ENCODE results near the gene SESN2. TPM values are rescaled to one million over a fixed set of nuclear protein-coding genes. Genes with fewer than 3 reads are reported as not detected.

Gene SESN2
- total and polyA plus RNA-seq, 10 of the 15 experiments (the other 5 are each of a cell fraction or from before 2014, with no cell fraction given): 1.5 to 40.9 (median 17.8) TPM

DNA sequence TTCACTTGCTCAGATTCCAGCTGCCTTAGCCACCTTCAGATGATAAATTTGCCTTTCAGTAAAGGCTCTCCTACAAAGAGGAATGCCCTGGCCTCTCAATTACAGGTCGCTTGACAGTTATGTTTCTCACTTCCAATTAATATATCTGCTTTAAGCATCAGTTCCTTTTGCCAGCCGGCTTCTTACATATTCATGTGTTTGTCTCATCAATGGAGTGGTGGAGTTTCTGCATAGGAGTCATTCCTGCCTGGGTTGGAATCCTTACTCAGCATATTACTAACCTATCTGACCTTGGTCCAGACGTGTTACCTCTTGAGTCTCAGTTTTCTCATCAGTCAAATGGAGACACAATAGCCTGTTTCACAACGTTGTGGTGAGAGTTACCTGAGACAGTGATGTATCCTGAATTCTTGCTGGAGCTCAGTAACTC, 9.4 kb upstream of the SESN2 start (continued):
- no peak for TF ChIP-seq EP300 (IDR thresholded peaks at IDR 0.05; ENCODE audit: borderline replicate concordance in 1 of 2, control insufficient read depth in 1 of 2, low read depth in 2 of 2, low read length in 2 of 2)

DNA sequence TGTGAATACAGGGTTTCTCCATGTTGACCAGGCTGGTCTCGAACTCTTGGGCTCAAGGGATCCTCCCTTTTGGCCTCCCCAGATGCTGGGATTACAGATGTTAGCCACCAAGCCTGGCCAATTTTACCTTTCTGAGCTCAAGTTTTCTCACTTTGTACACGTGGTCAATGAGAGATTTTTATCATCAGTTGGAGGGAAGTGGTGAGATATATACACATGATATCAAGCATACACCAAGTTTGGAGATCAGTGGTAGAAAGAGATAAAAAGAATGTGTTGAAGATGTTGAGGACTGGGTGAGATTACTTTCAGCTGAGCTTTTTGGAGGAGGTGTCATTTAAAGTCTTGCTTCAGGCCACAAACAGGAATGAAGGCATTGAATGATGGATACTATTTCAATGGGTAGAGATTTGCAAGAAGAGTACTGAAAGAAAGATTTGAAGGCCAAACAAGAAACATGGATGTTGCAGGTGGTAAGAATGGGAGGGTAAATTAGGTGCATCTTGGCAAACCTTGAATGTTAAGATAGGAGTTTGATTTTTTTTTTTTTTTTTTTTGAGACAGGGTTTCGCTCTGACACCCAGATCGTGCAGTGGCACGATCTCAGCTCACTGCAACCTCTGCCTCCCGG, 3.0 kb upstream of the SESN2 start:
- CTCF ChIA-PET: interaction anchor here (0.7 to 3.2 kb wide), 3 partner anchors 7 to 359 kb away, joined by 3 to 33 read pairs (median 3); no protein-coding TSS in a partner anchor
- Histone ChIP-seq H3K27me3 (replicated peaks in 1 of 2; ENCODE audit: control insufficient read depth in 2 of 2, insufficient read depth in 2 of 2, low read length in 1 of 2) (no peaks in the 10 kb centered on the region), H3K4me3 (no peak overlapping the region), H3K9ac (ENCODE audit: control insufficient read depth, insufficient read depth, low read length) (no peak overlapping the region), H2AFZ (ENCODE audit: control insufficient read depth, low read depth, low read length) (no peak overlapping the region), H4K20me1 (ENCODE audit: control insufficient read depth, insufficient read depth) (0 out of 2 replicates have a peak, but pooled peaks cover 4% of the 10 kb centered on the region), H3K9me3 (replicated peaks; ENCODE audit: control insufficient read depth, insufficient read depth, low read length) (no peaks in the 10 kb centered on the region), H3K27ac (ENCODE audit: control insufficient read depth, insufficient read depth) (no peak overlapping the region), H3K4me2 (ENCODE audit: control insufficient read depth, insufficient read depth) (no peak overlapping the region), H3K36me3 (ENCODE audit: control insufficient read depth in 2 of 2, insufficient read depth in 2 of 2, low read length in 1 of 2) (no peaks in the 10 kb centered on the region), H3K79me2 (ENCODE audit: control insufficient read depth, insufficient read depth, low read length) (peaks cover 18% of the 10 kb centered on the region), H3K4me1 (ENCODE audit: control insufficient read depth, insufficient read depth, low read length) (peaks cover 5% of the 10 kb centered on the region)
- RAD21 ChIA-PET (ENCODE audit: unreplicated experiment): interaction anchor here (1.7 kb wide), 1 partner anchor 346 kb away, joined by 6 read pairs; no protein-coding TSS in a partner anchor
- no peak for FAIRE-seq
- in situ Hi-C loops (cut with MboI) (no loop called here), intact Hi-C loops (cut with micrococcal nuclease; ENCODE audit: unreplicated experiment) (no loop called here)
- POLR2A ChIA-PET: interaction anchor here (0.6 to 6.5 kb wide), 5 partner anchors 7 to 403 kb away, joined by 3 to 51 read pairs (median 4); no protein-coding TSS in a partner anchor
- no TSS peak for BruUV-seq (replicated peaks)
- ATAC-seq: no peak
- no peak for DNase-seq (ENCODE audit: low read depth, low spot score)
- SMC1A ChIA-PET (ENCODE audit: uncharacterized antibody, unreplicated experiment): interaction anchor here (0.9 kb wide), 1 partner anchor 10 kb away, joined by 3 read pairs; no protein-coding TSS in a partner anchor
- WGBS (ENCODE audit: insufficient coverage, insufficient replicate concordance, low lambda C conversion rate, missing lambda C conversion rate): 36% methylated on average over 3 of the region's 6 CpGs
- no peak for TF ChIP-seq RAD51 (IDR thresholded peaks at IDR 0.05)
- no peak for TF ChIP-seq SMARCA5 (IDR thresholded peaks at IDR 0.05)
- no peak for TF ChIP-seq CEBPB (IDR thresholded peaks at IDR 0.05; ENCODE audit: borderline replicate concordance in 1 of 2, low read depth in 2 of 2, low read length in 2 of 2)
- TF ChIP-seq PML (IDR thresholded peaks at IDR 0.05; ENCODE audit: low read length): no peak
- TF ChIP-seq, protein P1, sequence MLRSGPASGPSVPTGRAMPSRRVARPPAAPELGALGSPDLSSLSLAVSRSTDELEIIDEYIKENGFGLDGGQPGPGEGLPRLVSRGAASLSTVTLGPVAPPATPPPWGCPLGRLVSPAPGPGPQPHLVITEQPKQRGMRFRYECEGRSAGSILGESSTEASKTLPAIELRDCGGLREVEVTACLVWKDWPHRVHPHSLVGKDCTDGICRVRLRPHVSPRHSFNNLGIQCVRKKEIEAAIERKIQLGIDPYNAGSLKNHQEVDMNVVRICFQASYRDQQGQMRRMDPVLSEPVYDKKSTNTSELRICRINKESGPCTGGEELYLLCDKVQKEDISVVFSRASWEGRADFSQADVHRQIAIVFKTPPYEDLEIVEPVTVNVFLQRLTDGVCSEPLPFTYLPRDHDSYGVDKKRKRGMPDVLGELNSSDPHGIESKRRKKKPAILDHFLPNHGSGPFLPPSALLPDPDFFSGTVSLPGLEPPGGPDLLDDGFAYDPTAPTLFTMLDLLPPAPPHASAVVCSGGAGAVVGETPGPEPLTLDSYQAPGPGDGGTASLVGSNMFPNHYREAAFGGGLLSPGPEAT (IDR thresholded peaks at IDR 0.05; ENCODE audit: low read depth): no peak
- no peak for TF ChIP-seq TCF3 (IDR thresholded peaks at IDR 0.05; ENCODE audit: borderline replicate concordance, insufficient read depth, low read depth, low read length)
- TF ChIP-seq SUPT20H (IDR thresholded peaks at IDR 0.05; ENCODE audit: borderline replicate concordance, control insufficient read depth, low read depth, low read length): no peak
- no peak for TF ChIP-seq SMAD5 (IDR thresholded peaks at IDR 0.05; ENCODE audit: low read depth)

Data from GM12878 (cell line).